ENCODE data around the gene CFAP410. TPM values are rescaled to one million over a fixed set of nuclear protein-coding genes. Genes with fewer than 3 reads are reported as not detected.
"Not testable (repeated sequence)": the region's sequence is repeated elsewhere in the genome, so short reads cannot be mapped to it uniquely, and the experiment has no call there.

Gene CFAP410
- total RNA-seq, 1 experiment from 2014 or later: 19.3 TPM

- ATAC-seq: no peak
- ChIA-PET CTCF (interaction anchor here (0.9 to 1.7 kb wide), 3 partner anchors 12 to 158 kb away, joined by 3 to 4 read pairs (median 4); partner anchors contain the start of gene CFAP410), POLR2A (no interaction called here)
- TF ChIP-seq FOXJ3 (CRISPR knock-in tag; IDR thresholded peaks at IDR 0.05; ENCODE audit: borderline replicate concordance) (no peak), GABPB1 (CRISPR knock-in tag; IDR thresholded peaks at IDR 0.05) (0 out of 2 replicates have a peak, but pooled peaks have one; percentile 24)
- no peak for DNase-seq (ENCODE audit: low spot score)
- H3K27ac Mint-ChIP-seq: peak overlapping the region; percentile 97
- H3K4me1 Mint-ChIP-seq: peaks cover 34% of the 10 kb centered on the region
- H3K9me3 Mint-ChIP-seq: no peaks in the 10 kb centered on the region
- H3K36me3 Mint-ChIP-seq: 0 out of 2 replicates have a peak, but pooled peaks cover 2% of the 10 kb centered on the region
- H3K4me3 Mint-ChIP-seq: no peak overlapping the region
- H3K27me3 Mint-ChIP-seq (ENCODE audit: low read depth): peaks cover 6% of the 10 kb centered on the region
Measured at GRCh38 chr21:44303490-44303981, 35.7 kb downstream of the CFAP410 start.

- not testable (repeated sequence) for ATAC-seq, H3K27ac Mint-ChIP-seq, H3K9me3 Mint-ChIP-seq, H3K36me3 Mint-ChIP-seq
- ChIA-PET POLR2A (interaction anchor here (0.6 kb wide), 1 partner anchor 433 kb away, joined by 3 read pairs; no protein-coding TSS in a partner anchor), CTCF (interaction anchor here (1.3 to 1.7 kb wide), 3 partner anchors 13 to 35 kb away, joined by 3 to 6 read pairs (median 4); no protein-coding TSS in a partner anchor)
- Mint-ChIP-seq H3K4me3 (0 out of 2 replicates have a peak overlapping the region, but pooled peaks have one; percentile 14), H3K27me3 (ENCODE audit: low read depth) (peaks cover 11% of the 10 kb centered on the region), H3K4me1 (peaks cover 34% of the 10 kb centered on the region)
- peak; percentile 40 for DNase-seq (ENCODE audit: low spot score)
- TF ChIP-seq ZNF121 (CRISPR knock-in tag; IDR thresholded peaks at IDR 0.05): peak; percentile 94
Measured at GRCh38 chr21:44302573-44303401, 36.4 kb downstream of the CFAP410 start.

GRCh38 chr21:44301961-44302406 is 37.2 kb downstream of the CFAP410 start:
- CTCF ChIA-PET: interaction anchor here (1.3 to 1.4 kb wide), 3 partner anchors 32 to 36 kb away, joined by 3 to 6 read pairs (median 4); no protein-coding TSS in a partner anchor
- H3K4me3 Mint-ChIP-seq: no peak overlapping the region
- no peak for ATAC-seq
- H3K9me3 Mint-ChIP-seq: no peaks in the 10 kb centered on the region
- peaks cover 11% of the 10 kb centered on the region for H3K27me3 Mint-ChIP-seq (ENCODE audit: low read depth)
- peaks cover 34% of the 10 kb centered on the region for H3K4me1 Mint-ChIP-seq
- DNase-seq (ENCODE audit: low spot score): no peak
- H3K36me3 Mint-ChIP-seq: 0 out of 2 replicates have a peak, but pooled peaks cover 2% of the 10 kb centered on the region
- POLR2A ChIA-PET: no interaction called here
- H3K27ac Mint-ChIP-seq: no peak overlapping the region
- TF ChIP-seq GTF2I (CRISPR knock-in tag; conservative IDR thresholded peaks at IDR 0.05) (no peak), HMGXB4 (CRISPR knock-in tag; IDR thresholded peaks at IDR 0.05) (no peak), ZNF425 (CRISPR knock-in tag; conservative IDR thresholded peaks at IDR 0.05) (no peak), ZBTB43 (CRISPR knock-in tag; IDR thresholded peaks at IDR 0.05) (no peak), TEAD1 (CRISPR knock-in tag; IDR thresholded peaks at IDR 0.05) (no peak), NR2C2 (CRISPR knock-in tag; IDR thresholded peaks at IDR 0.05) (no peak), AR (CRISPR knock-in tag; IDR thresholded peaks at IDR 0.05) (no peak), CREB1 (CRISPR knock-in tag; IDR thresholded peaks at IDR 0.05) (no peak), ETV6 (CRISPR knock-in tag; IDR thresholded peaks at IDR 0.05) (no peak), RORB (CRISPR knock-in tag; IDR thresholded peaks at IDR 0.05) (no peak), FOXP4 (CRISPR knock-in tag; IDR thresholded peaks at IDR 0.05) (no peak), STAT6 (CRISPR knock-in tag; conservative IDR thresholded peaks at IDR 0.05; ENCODE audit: low read depth) (no peak), NR1H2 (CRISPR knock-in tag; IDR thresholded peaks at IDR 0.05) (no peak), ZNF317 (CRISPR knock-in tag; IDR thresholded peaks at IDR 0.05; ENCODE audit: borderline replicate concordance, low read depth) (no peak)
